ENCODE results near the gene TNRC18. TPM values are rescaled to one million over a fixed set of nuclear protein-coding genes. Genes with fewer than 3 reads are reported as not detected.
"Not testable (repeated sequence)": the region's sequence is repeated elsewhere in the genome, so short reads cannot be mapped to it uniquely, and the experiment has no call there.

The TNRC18 gene
- total RNA-seq, 1 donor from 2014 or later = 118 TPM

GRCh38 chr7:5286933-5287332 is 136.7 kb downstream of the TNRC18 start:
- TF ChIP-seq, protein P1, sequence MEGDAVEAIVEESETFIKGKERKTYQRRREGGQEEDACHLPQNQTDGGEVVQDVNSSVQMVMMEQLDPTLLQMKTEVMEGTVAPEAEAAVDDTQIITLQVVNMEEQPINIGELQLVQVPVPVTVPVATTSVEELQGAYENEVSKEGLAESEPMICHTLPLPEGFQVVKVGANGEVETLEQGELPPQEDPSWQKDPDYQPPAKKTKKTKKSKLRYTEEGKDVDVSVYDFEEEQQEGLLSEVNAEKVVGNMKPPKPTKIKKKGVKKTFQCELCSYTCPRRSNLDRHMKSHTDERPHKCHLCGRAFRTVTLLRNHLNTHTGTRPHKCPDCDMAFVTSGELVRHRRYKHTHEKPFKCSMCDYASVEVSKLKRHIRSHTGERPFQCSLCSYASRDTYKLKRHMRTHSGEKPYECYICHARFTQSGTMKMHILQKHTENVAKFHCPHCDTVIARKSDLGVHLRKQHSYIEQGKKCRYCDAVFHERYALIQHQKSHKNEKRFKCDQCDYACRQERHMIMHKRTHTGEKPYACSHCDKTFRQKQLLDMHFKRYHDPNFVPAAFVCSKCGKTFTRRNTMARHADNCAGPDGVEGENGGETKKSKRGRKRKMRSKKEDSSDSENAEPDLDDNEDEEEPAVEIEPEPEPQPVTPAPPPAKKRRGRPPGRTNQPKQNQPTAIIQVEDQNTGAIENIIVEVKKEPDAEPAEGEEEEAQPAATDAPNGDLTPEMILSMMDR (IDR thresholded peaks at IDR 0.05) = no peak
- Histone ChIP-seq H3K27ac (no peak overlapping the region), H3K36me3 (no peaks in the 10 kb centered on the region), H3K27me3 (peaks cover 13% of the 10 kb centered on the region), H3K4me3 (no peak overlapping the region), H3K4me1 (peaks cover 6% of the 10 kb centered on the region), H3K9me3 (no peaks in the 10 kb centered on the region)
- DNase-seq = no peak
- ATAC-seq = no peak
- intact Hi-C loops (cut with DNase I) = no loop called here

DNA sequence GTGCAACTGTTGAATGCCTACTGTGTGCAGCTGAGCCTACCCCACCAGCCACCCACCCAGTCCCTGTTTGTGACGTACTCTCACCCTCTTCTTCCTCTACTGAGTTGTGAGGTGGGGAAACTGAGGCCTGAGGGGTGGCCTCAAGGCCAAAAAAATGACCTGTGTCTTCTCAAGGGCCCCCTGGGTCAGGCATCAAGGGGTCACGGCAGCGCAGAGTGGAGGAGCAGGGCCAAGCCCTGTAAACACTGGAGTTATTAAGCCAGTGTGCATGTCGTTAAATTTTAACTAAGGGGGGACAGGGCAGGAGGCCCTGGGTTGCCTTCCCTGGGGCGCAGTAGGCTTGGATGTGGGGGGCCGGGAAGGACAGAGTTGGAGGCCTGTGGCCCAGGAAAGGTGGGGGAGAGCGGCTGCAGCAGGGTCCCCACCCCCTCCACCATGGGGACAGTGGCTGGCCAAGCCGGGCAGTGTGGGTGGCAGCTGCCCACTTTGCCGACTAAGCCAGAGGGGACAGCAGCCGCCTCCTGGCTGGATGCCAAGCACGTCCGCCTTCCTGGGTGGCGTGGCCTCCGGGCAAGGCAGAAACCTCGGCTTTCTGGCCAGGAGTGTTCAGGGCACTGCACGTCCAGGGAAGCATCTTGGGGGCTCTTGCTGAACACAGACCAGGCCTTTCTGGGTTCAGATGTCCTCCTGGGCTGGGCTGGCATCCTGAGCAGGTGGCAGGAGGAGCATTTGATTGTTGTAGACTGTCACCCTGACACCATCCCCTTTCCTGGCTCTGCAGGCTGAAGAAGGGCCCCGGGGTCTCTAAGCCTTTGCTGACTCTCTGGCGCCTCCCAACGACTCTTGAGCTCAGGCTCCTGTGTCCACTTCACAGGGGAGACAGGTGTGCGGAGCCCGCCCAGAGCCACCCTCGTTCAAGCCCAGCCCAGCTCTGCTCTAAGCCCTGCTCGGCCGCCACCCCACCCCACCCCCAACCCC is 139.0 kb downstream of the TNRC18 start:
- TF ChIP-seq, protein P1 (IDR thresholded peaks at IDR 0.05) = peak; percentile 6
- no peaks in the 10 kb centered on the region for H3K9me3 ChIP-seq
- no peaks in the 10 kb centered on the region for H3K36me3 ChIP-seq
- peaks cover 6% of the 10 kb centered on the region for H3K4me1 ChIP-seq
- peaks cover 13% of the 10 kb centered on the region for H3K27me3 ChIP-seq
- ATAC-seq (peak; percentile 65), DNase-seq (peak; percentile 77)
- intact Hi-C loops (cut with DNase I) = no loop called here
- no peak overlapping the region for H3K4me3 ChIP-seq
- no peak overlapping the region for H3K27ac ChIP-seq

- ATAC-seq = peak; percentile 18
Measured at GRCh38 chr7:5283421-5284303, 140.0 kb downstream of the TNRC18 start.

DNA sequence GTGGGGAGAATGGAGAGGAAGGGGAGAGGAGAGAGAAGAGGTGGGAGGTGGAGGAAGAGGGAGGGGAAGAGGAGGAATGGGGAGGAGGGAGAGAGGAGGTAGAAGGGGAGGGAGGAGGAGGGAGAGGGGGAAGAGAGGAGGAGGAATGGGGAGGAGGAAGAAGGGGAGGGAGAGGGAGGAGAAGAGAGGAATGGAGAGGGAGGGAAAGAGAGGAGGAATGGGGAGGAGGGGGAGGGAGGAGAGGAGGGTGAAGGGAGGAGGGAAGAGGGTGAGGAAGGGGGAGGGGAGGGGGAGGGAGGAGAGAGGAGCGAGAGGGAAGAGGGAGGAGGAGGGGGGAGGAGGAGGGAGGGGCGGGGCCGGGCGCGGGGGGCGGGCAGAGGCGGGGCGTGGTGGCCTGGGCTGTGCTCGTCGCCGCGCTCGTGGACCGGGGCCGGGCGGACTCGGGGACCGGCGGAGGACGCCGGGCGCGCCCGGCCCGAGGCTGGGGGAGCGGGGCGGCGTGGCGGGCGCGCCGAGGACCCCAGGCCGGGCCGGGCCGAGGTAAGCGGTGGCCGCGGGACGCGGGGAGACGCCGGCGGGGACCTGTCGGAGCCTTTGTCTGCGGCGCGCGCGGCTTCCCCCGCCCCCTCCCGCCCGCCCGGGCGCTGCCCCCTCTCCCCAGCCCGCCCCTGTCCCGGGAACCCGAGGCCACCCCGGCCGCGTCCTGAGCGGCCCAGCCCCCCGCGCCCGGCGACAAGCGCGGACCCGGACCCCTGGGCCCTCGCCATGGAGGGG is 140.9 kb downstream of the TNRC18 start, which contains the start of gene SLC29A4:
Gene SLC29A4, plus strand, starts transcription at position 401 of the 774 bp plus-strand sequence. CDS start 4,874 bp downstream, outside the sequence.
- Histone ChIP-seq H3K4me1 (peaks cover 6% of the 10 kb centered on the region), H3K27ac (no peak within 1 kb of the TSS), H3K36me3 (no peaks in the 10 kb centered on the region), H3K4me3 (peak within 1 kb of the TSS; percentile 42), H3K9me3 (no peaks in the 10 kb centered on the region), H3K27me3 (peaks cover 13% of the 10 kb centered on the region)
- TF ChIP-seq, protein P1 (IDR thresholded peaks at IDR 0.05) = no peak
- DNase-seq (peak; percentile 77), ATAC-seq (peak; percentile 72)
- intact Hi-C loops (cut with DNase I) = no loop called here

More at GRCh38 chr7:5283421-5284303, 140.0 kb downstream of the TNRC18 start:
- no peaks in the 10 kb centered on the region for H3K9me3 ChIP-seq
- no peak for DNase-seq
- peaks cover 6% of the 10 kb centered on the region for H3K4me1 ChIP-seq
- H3K36me3 ChIP-seq = no peaks in the 10 kb centered on the region
- intact Hi-C loops (cut with DNase I) = no loop called here
- TF ChIP-seq, protein P1 (IDR thresholded peaks at IDR 0.05) = no peak
- H3K4me3 ChIP-seq = peak overlapping the region; percentile 42
- H3K27ac ChIP-seq = no peak overlapping the region
- H3K27me3 ChIP-seq = peaks cover 13% of the 10 kb centered on the region

DNA sequence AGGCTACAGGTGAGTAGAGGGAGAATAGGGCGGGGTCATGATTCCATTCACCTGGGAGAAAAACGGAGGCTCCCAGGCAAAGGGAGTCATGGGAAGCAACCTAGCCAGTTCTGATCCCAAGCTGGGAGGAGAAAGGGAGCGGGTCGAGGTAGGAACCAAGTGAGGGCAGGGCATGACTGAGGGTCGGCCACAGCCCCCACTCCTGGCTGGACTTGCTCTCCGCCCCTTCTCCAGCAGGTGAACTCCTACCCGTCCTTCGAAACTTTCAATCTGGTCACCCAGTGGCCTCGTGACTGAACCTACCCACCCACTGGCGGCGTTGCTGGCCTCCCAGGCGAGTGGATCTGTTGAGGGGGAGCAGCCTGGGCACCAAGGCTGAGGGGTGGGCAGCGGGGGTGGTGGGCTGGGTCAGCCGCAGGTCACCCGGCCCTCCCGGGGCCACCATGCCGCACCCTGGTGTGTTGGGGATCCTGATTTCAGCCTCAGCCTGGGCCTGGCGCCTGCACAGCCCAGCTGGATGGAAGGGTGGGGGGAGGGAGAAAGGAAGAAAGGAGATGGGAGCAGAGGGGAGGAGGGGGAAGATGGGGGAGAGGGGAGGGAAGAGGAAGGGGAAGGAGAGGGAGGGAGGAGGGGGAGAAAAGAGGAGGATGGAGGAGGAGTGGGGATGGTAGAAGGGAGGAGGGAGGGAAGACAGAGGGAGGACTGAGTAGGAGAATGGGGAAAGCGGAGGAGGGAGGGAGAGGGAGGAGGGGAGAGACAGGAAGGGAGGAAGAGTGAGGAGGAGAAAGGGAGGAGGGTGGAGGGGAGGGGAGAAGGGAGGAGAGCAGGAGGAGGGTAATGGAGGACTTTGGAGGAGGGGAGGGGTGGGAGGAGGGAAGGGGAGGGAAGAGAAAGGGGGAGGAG is 141.8 kb downstream of the TNRC18 start:
- not testable (repeated sequence) for ATAC-seq

More for the DNA sequence above, 141.8 kb downstream of the TNRC18 start:
- DNase-seq; H3K36me3 ChIP-seq; H3K4me1 ChIP-seq; intact Hi-C loops (cut with DNase I); H3K27ac ChIP-seq; H3K4me3 ChIP-seq; H3K9me3 ChIP-seq: not testable (repeated sequence)
- peaks cover 13% of the 10 kb centered on the region for H3K27me3 ChIP-seq

Data from upper lobe of right lung (tissue), 1 donor.